ENCODE measurements around the gene SUPV3L1.
"Not testable (repeated sequence)": the region's sequence is repeated elsewhere in the genome, so short reads cannot be mapped to it uniquely, and the experiment has no call there.

The SUPV3L1 gene

DNA sequence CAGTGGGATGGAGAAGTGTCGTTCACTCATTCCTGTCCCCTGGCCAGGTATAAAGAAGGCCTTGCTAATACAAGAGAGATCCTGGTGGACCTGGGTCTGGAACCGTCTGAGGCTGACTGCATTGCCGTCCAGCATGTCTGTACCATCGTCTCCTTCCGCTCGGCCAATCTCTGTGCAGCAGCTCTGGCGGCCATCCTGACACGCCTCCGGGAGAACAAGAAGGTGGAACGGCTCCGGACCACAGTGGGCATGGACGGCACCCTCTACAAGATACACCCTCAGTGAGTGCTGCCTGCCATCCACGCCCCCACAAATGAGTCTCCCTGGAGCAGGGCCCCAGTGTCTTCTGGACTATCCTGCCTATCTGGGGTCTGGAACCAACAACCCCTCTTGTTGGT, 67.3 kb downstream of the SUPV3L1 start:
- H3K4me2 ChIP-seq (ENCODE audit: low read length): no peak overlapping the region
- H2AFZ ChIP-seq (ENCODE audit: low read length): no peak overlapping the region
- no peak overlapping the region for H3K9ac ChIP-seq (ENCODE audit: low read length)
- no peaks in the 10 kb centered on the region for H3K79me2 ChIP-seq (ENCODE audit: insufficient read depth, low read length)
- H3K27ac ChIP-seq (ENCODE audit: low read depth, low read length, poor library complexity, severe bottlenecking): no peak overlapping the region
- H3F3A ChIP-seq (ENCODE audit: insufficient read depth, low read length): no peaks in the 10 kb centered on the region
- no peaks in the 10 kb centered on the region for H4K20me1 ChIP-seq (ENCODE audit: insufficient read depth, low read length)
- H3K36me3 ChIP-seq (ENCODE audit: insufficient read depth, low read length): no peaks in the 10 kb centered on the region; the same call in 1 of the 2 replicates
- no peaks in the 10 kb centered on the region for H3K4me1 ChIP-seq (ENCODE audit: insufficient read depth, low read length, severe bottlenecking)
- no peak overlapping the region for H3K4me3 ChIP-seq (ENCODE audit: low read depth, low read length, poor library complexity, severe bottlenecking)
- no peaks in the 10 kb centered on the region for H3K9me2 ChIP-seq (ENCODE audit: low read depth, low read length)
- TF ChIP-seq, protein P1, sequence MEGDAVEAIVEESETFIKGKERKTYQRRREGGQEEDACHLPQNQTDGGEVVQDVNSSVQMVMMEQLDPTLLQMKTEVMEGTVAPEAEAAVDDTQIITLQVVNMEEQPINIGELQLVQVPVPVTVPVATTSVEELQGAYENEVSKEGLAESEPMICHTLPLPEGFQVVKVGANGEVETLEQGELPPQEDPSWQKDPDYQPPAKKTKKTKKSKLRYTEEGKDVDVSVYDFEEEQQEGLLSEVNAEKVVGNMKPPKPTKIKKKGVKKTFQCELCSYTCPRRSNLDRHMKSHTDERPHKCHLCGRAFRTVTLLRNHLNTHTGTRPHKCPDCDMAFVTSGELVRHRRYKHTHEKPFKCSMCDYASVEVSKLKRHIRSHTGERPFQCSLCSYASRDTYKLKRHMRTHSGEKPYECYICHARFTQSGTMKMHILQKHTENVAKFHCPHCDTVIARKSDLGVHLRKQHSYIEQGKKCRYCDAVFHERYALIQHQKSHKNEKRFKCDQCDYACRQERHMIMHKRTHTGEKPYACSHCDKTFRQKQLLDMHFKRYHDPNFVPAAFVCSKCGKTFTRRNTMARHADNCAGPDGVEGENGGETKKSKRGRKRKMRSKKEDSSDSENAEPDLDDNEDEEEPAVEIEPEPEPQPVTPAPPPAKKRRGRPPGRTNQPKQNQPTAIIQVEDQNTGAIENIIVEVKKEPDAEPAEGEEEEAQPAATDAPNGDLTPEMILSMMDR (IDR thresholded peaks at IDR 0.05; ENCODE audit: low read length): no peak
- TF ChIP-seq EZH2 (IDR thresholded peaks at IDR 0.05; ENCODE audit: borderline replicate concordance, low read length): no peak
- no peaks in the 10 kb centered on the region for H3K27me3 ChIP-seq (ENCODE audit: insufficient read depth, low read length)
- H3K9me3 ChIP-seq (ENCODE audit: low read length): no peaks in the 10 kb centered on the region

DNA sequence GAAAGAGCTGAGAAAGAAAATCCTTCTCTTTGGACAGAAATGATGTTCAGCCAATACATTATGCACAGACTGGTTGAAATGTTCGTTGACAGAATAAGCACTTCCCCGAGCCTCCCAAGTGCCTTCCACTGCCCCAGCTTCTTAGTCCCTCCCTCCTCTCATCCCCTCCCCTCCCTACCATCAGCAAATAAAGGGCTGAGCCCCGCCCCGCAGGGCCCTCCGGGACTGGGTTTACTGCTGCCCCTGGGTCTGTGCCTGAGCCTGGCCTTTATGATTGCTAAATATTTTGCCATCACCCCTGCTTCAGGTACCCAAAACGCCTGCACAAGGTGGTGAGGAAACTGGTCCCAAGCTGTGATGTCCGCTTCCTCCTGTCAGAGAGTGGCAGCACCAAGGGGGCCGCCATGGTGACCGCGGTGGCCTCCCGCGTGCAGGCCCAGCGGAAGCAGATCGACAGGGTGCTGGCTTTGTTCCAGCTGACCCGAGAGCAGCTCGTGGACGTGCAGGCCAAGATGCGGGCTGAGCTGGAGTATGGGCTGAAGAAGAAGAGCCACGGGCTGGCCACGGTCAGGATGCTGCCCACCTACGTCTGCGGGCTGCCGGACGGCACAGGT, 68.2 kb downstream of the SUPV3L1 start:
- H3K9me3 ChIP-seq (ENCODE audit: low read length): no peaks in the 10 kb centered on the region
- no peak overlapping the region for H3K27ac ChIP-seq (ENCODE audit: low read depth, low read length, poor library complexity, severe bottlenecking)
- H3K9ac ChIP-seq (ENCODE audit: low read length): no peak overlapping the region
- H3K4me2 ChIP-seq (ENCODE audit: low read length): no peak overlapping the region
- H3K79me2 ChIP-seq (ENCODE audit: insufficient read depth, low read length): no peaks in the 10 kb centered on the region
- no peaks in the 10 kb centered on the region for H3K4me1 ChIP-seq (ENCODE audit: insufficient read depth, low read length, severe bottlenecking)
- no peaks in the 10 kb centered on the region for H4K20me1 ChIP-seq (ENCODE audit: insufficient read depth, low read length)
- no peaks in the 10 kb centered on the region for H3F3A ChIP-seq (ENCODE audit: insufficient read depth, low read length)
- H2AFZ ChIP-seq (ENCODE audit: low read length): no peak overlapping the region
- no peaks in the 10 kb centered on the region for H3K9me2 ChIP-seq (ENCODE audit: low read depth, low read length)
- no peak overlapping the region for H3K4me3 ChIP-seq (ENCODE audit: low read depth, low read length, poor library complexity, severe bottlenecking)
- no peaks in the 10 kb centered on the region for H3K27me3 ChIP-seq (ENCODE audit: insufficient read depth, low read length)
- TF ChIP-seq, protein P1 (IDR thresholded peaks at IDR 0.05; ENCODE audit: low read length): no peak
- no peaks in the 10 kb centered on the region; the same call in 1 of the 2 replicates for H3K36me3 ChIP-seq (ENCODE audit: insufficient read depth, low read length)

DNA sequence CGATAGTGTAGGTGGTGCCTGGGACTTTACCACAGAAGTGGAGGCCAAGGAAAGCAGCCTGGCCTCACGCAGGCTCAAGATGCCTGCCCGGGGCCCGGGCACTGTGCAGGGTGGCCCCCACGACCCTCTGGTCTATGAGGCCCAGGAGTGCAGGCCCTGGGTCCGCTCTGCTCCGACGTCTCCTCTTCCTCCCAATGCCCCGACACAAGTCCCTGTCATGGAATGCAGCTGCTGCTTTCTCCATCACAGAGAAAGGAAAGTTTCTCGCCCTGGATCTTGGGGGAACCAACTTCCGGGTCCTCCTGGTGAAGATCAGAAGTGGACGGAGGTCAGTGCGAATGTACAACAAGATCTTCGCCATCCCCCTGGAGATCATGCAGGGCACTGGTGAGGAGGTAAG, 70.0 kb downstream of the SUPV3L1 start:
- Histone ChIP-seq H2AFZ (ENCODE audit: low read length) (no peak overlapping the region), H3K9me3 (ENCODE audit: low read length) (no peaks in the 10 kb centered on the region), H3K36me3 (ENCODE audit: insufficient read depth, low read length) (no peaks in the 10 kb centered on the region; the same call in 1 of the 2 replicates), H3K4me1 (ENCODE audit: insufficient read depth, low read length, severe bottlenecking) (no peaks in the 10 kb centered on the region), H3K4me3 (ENCODE audit: low read depth, low read length, poor library complexity, severe bottlenecking) (no peak overlapping the region), H3K4me2 (ENCODE audit: low read length) (no peak overlapping the region), H3K79me2 (ENCODE audit: insufficient read depth, low read length) (no peaks in the 10 kb centered on the region), H4K20me1 (ENCODE audit: insufficient read depth, low read length) (no peaks in the 10 kb centered on the region), H3K27ac (ENCODE audit: low read depth, low read length, poor library complexity, severe bottlenecking) (no peak overlapping the region), H3K9ac (ENCODE audit: low read length) (no peak overlapping the region), H3K27me3 (ENCODE audit: insufficient read depth, low read length) (no peaks in the 10 kb centered on the region), H3K9me2 (ENCODE audit: low read depth, low read length) (no peaks in the 10 kb centered on the region), H3F3A (ENCODE audit: insufficient read depth, low read length) (no peaks in the 10 kb centered on the region)
- TF ChIP-seq, protein P1 (IDR thresholded peaks at IDR 0.05; ENCODE audit: low read length): no peak
- no peak for TF ChIP-seq EZH2 (IDR thresholded peaks at IDR 0.05; ENCODE audit: borderline replicate concordance, low read length)

DNA sequence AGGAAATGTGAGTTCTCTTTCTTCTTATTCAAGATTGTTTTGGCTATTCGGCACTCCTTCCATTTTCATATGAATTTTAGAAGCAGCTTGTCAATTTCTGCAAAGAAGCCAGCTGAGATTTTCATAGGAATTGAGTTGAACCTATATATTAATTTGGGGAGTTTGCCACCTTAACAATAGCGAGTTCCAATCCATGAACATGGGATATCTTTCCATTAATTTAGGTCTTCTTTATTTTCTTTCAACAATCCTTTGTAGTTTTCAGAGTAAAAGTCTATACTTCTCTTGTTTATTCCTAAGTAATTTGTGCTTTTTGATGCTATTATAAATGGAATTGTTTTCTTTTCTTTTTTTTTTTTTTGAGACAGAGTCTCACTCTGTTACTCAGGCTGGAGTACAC, 71.4 kb downstream of the SUPV3L1 start:
- not testable (repeated sequence) for H3K36me3 ChIP-seq (ENCODE audit: insufficient read depth, low read length); H4K20me1 ChIP-seq (ENCODE audit: insufficient read depth, low read length); H3K27me3 ChIP-seq (ENCODE audit: insufficient read depth, low read length); H3K4me3 ChIP-seq (ENCODE audit: low read depth, low read length, poor library complexity, severe bottlenecking); H3F3A ChIP-seq (ENCODE audit: insufficient read depth, low read length); H3K4me2 ChIP-seq (ENCODE audit: low read length); H3K9ac ChIP-seq (ENCODE audit: low read length); H3K9me3 ChIP-seq (ENCODE audit: low read length); H3K27ac ChIP-seq (ENCODE audit: low read depth, low read length, poor library complexity, severe bottlenecking); H3K4me1 ChIP-seq (ENCODE audit: insufficient read depth, low read length, severe bottlenecking); H2AFZ ChIP-seq (ENCODE audit: low read length); H3K9me2 ChIP-seq (ENCODE audit: low read depth, low read length); H3K79me2 ChIP-seq (ENCODE audit: insufficient read depth, low read length)
